Trophoblast cell (in vitro differentiated cells and primary cell): ENCODE data around the gene SLC10A1.

ENCODE experiments used
- DNase-seq, 2 donors: peaks; one replicate each; pipeline ENCODE4 v3.0.0-alpha.2; 2016
- H2AFZ ChIP-seq: 2 replicates; pipeline ENCODE4 v1.6.1; 2013; ENCODE audit warnings: low read length, moderate library complexity, mild to moderate bottlenecking; ENCODE audit not compliant: insufficient read depth, poor library complexity
- H2AK5ac ChIP-seq: 2 replicates; pipeline ENCODE4 v1.6.1; 2013; ENCODE audit warnings: mild to moderate bottlenecking, low read length
- H2BK120ac ChIP-seq: 2 replicates; pipeline ENCODE4 v1.6.1; 2013; ENCODE audit warnings: low read length, mild to moderate bottlenecking, moderate library complexity; ENCODE audit not compliant: insufficient read depth, poor library complexity
- H2BK12ac ChIP-seq: 2 replicates; pipeline ENCODE4 v1.6.1; 2013; ENCODE audit warnings: mild to moderate bottlenecking, low read length, moderate library complexity
- H2BK5ac ChIP-seq: 2 replicates; pipeline ENCODE4 v1.6.1; 2013; ENCODE audit warnings: low read length, low read depth, moderate library complexity, mild to moderate bottlenecking; ENCODE audit not compliant: poor library complexity
- H3K14ac ChIP-seq: 2 replicates; pipeline ENCODE4 v1.6.1; 2013; ENCODE audit warnings: mild to moderate bottlenecking, low read length
- H3K18ac ChIP-seq: 2 replicates; pipeline ENCODE4 v1.6.1; 2013; ENCODE audit warnings: mild to moderate bottlenecking, low read length
- H3K23ac ChIP-seq: 2 replicates; pipeline ENCODE4 v1.6.1; 2013; ENCODE audit warnings: low read length
- H3K27ac ChIP-seq: 2 replicates; pipeline ENCODE4 v1.5.1; 2013; ENCODE audit warnings: low read depth, mild to moderate bottlenecking, inconsistent platforms, low read length, moderate library complexity
- H3K27me3 ChIP-seq: 2 replicates; pipeline ENCODE4 v1.6.1; 2013; ENCODE audit warnings: inconsistent platforms, mild to moderate bottlenecking, low read length, moderate library complexity; ENCODE audit not compliant: insufficient read depth
- H3K36me3 ChIP-seq, 2 experiments: 1 replicate in 1 of 2; 2 replicates in 1 of 2; pipeline ENCODE4 v1.6.1; 2013; ENCODE audit warnings: low read length in 2 of 2, mild to moderate bottlenecking in 2 of 2, moderate library complexity in 1 of 2; ENCODE audit not compliant: insufficient read depth in 2 of 2, control insufficient read depth in 1 of 2
- H3K4ac ChIP-seq: 2 replicates; pipeline ENCODE4 v1.6.1; 2013; ENCODE audit warnings: low read depth, mild to moderate bottlenecking, low read length, moderate library complexity
- H3K4me1 ChIP-seq, 2 experiments: 1 replicate in 1 of 2; 2 replicates in 1 of 2; pipeline ENCODE4 v1.6.1; 2013; ENCODE audit warnings: low read length in 2 of 2, mild to moderate bottlenecking in 2 of 2, moderate library complexity in 1 of 2; ENCODE audit not compliant: insufficient read depth in 2 of 2, control insufficient read depth in 1 of 2
- H3K4me2 ChIP-seq: 2 replicates; pipeline ENCODE4 v1.6.1; 2013; ENCODE audit warnings: inconsistent platforms, mild to moderate bottlenecking, low read length, moderate library complexity
- H3K4me3 ChIP-seq: 2 replicates; pipeline ENCODE4 v1.5.1; 2013; ENCODE audit warnings: mild to moderate bottlenecking, low read depth, low read length, inconsistent platforms
- H3K79me1 ChIP-seq: one replicate; pipeline ENCODE4 v1.6.1; 2013; ENCODE audit warnings: low read length
- H3K79me2 ChIP-seq: 2 replicates; pipeline ENCODE4 v1.6.1; 2013; ENCODE audit warnings: low read length, mild to moderate bottlenecking; ENCODE audit not compliant: control insufficient read depth, insufficient read depth, poor library complexity
- H3K9ac ChIP-seq: 2 replicates; pipeline ENCODE4 v1.6.1; 2013; ENCODE audit warnings: mild to moderate bottlenecking, low read length
- H3K9me3 ChIP-seq: 2 replicates; pipeline ENCODE4 v1.6.1; 2013; ENCODE audit warnings: low read depth, mild to moderate bottlenecking, control low read depth, inconsistent platforms, low read length; ENCODE audit not compliant: insufficient read depth
- H4K12ac ChIP-seq: 2 replicates; pipeline ENCODE4 v1.6.1; 2013; ENCODE audit warnings: low read depth, mild to moderate bottlenecking, low read length, moderate library complexity
- H4K8ac ChIP-seq: 2 replicates; pipeline ENCODE4 v1.6.1; 2013; ENCODE audit warnings: low read depth, mild to moderate bottlenecking, low read length, moderate library complexity
- H4K91ac ChIP-seq: one replicate; pipeline ENCODE4 v1.6.1; 2013; ENCODE audit warnings: low read depth, mild to moderate bottlenecking, low read length, moderate library complexity
- WGBS: extraction: QIAGEN DNeasy Blood & Tissue Kit; methylation state at CpG from one replicate; pipeline ENCODE4 v1.1.7; 2013; ENCODE audit warnings: missing lambda C conversion rate; ENCODE audit not compliant: insufficient read length, insufficient coverage; ENCODE audit errors: extremely low coverage; 5-methylcytosine and 5-hydroxymethylcytosine counted together

Gene SLC10A1

GRCh38 chr14:69811868-69812252 is 14.8 kb upstream of the SLC10A1 start:
- no peak overlapping the region for H3K9ac ChIP-seq
- no peak overlapping the region for H3K4ac ChIP-seq
- H2BK120ac ChIP-seq, result no peak overlapping the region
- peak; percentile 29 to 59 for DNase-seq
- no peak overlapping the region for H3K18ac ChIP-seq
- peaks cover 7% of the 10 kb centered on the region for H3K79me1 ChIP-seq
- H3K4me3 ChIP-seq, result no peak overlapping the region
- no peak overlapping the region for H3K23ac ChIP-seq
- H3K9me3 ChIP-seq, result no peaks in the 10 kb centered on the region
- no CpG with 5 or more reads among the region's 10 CpGs for WGBS
- H3K4me2 ChIP-seq, result no peak overlapping the region
- H2AFZ ChIP-seq, result no peak overlapping the region
- H3K14ac ChIP-seq, result no peak overlapping the region
- no peak overlapping the region for H2BK5ac ChIP-seq
- H3K36me3 ChIP-seq, result no peaks in the 10 kb centered on the region
- H3K27me3 ChIP-seq, result no peaks in the 10 kb centered on the region
- H3K27ac ChIP-seq, result no peak overlapping the region
- H3K4me1 ChIP-seq, result peaks cover 3 to 12% of the 10 kb centered on the region in 2 experiments
- H4K8ac ChIP-seq, result no peak overlapping the region
- H2BK12ac ChIP-seq, result no peak overlapping the region
- H2AK5ac ChIP-seq, result no peak overlapping the region
- H4K91ac ChIP-seq, result no peak overlapping the region
- no peak overlapping the region for H4K12ac ChIP-seq
- no peaks in the 10 kb centered on the region for H3K79me2 ChIP-seq

GRCh38 chr14:69811227-69811867 is 14.3 kb upstream of the SLC10A1 start:
- Histone ChIP-seq H3K23ac (no peak overlapping the region), H3K27me3 (no peaks in the 10 kb centered on the region), H2BK5ac (peak overlapping the region; percentile 22), H2BK120ac (peak overlapping the region; percentile 70), H3K79me2 (no peaks in the 10 kb centered on the region), H3K4me2 (no peak overlapping the region), H3K9ac (no peak overlapping the region), H3K79me1 (peaks cover 7% of the 10 kb centered on the region), H4K12ac (no peak overlapping the region), H3K36me3 (no peaks in the 10 kb centered on the region), H3K27ac (no peak overlapping the region), H2AK5ac (no peak overlapping the region), H3K14ac (peak overlapping the region; percentile 26), H2AFZ (no peak overlapping the region), H3K4me3 (no peak overlapping the region), H3K4ac (no peak overlapping the region), H3K4me1 (peaks cover 3 to 12% of the 10 kb centered on the region in 2 experiments), H3K9me3 (no peaks in the 10 kb centered on the region), H4K8ac (peak overlapping the region; percentile 8), H3K18ac (no peak overlapping the region), H2BK12ac (peak overlapping the region; percentile 35), H4K91ac (peak overlapping the region; percentile 75)
- WGBS, result no CpG with 5 or more reads among the region's 13 CpGs
- DNase-seq, result peak; percentile 86 to 92

GRCh38 chr14:69808919-69809808 is 12.1 kb upstream of the SLC10A1 start:
- H3K18ac ChIP-seq, result no peak overlapping the region
- WGBS, result no CpG with 5 or more reads among the region's 12 CpGs
- H2AK5ac ChIP-seq, result no peak overlapping the region

GRCh38 chr14:69807192-69807591 is 10.2 kb upstream of the SLC10A1 start:
- no CpG with 5 or more reads among the region's 1 CpG for WGBS
- H2BK5ac ChIP-seq, result no peak overlapping the region
- DNase-seq, result no peak
- H3K4ac ChIP-seq, result no peak overlapping the region
- no peak overlapping the region for H4K12ac ChIP-seq
- no peak overlapping the region for H3K4me3 ChIP-seq
- no peak overlapping the region for H3K9ac ChIP-seq
- no peak overlapping the region for H3K14ac ChIP-seq
- H3K4me1 ChIP-seq, result peaks cover 3% of the 10 kb centered on the region in 2 experiments
- no peak overlapping the region for H4K8ac ChIP-seq
- H3K79me2 ChIP-seq, result no peaks in the 10 kb centered on the region
- H2BK120ac ChIP-seq, result no peak overlapping the region
- H3K18ac ChIP-seq, result no peak overlapping the region
- H3K9me3 ChIP-seq, result no peaks in the 10 kb centered on the region
- H2AFZ ChIP-seq, result no peak overlapping the region
- H3K4me2 ChIP-seq, result no peak overlapping the region
- no peak overlapping the region for H2BK12ac ChIP-seq
- H3K36me3 ChIP-seq, result no peaks in the 10 kb centered on the region
- no peak overlapping the region for H3K23ac ChIP-seq
- no peaks in the 10 kb centered on the region for H3K27me3 ChIP-seq
- H2AK5ac ChIP-seq, result no peak overlapping the region
- H4K91ac ChIP-seq, result no peak overlapping the region
- no peak overlapping the region for H3K27ac ChIP-seq
- peaks cover 2% of the 10 kb centered on the region for H3K79me1 ChIP-seq

More at GRCh38 chr14:69808919-69809808, 12.1 kb upstream of the SLC10A1 start:
- no peaks in the 10 kb centered on the region for H3K79me2 ChIP-seq
- no peak overlapping the region for H3K27ac ChIP-seq
- H4K12ac ChIP-seq, result no peak overlapping the region
- H3K4me3 ChIP-seq, result no peak overlapping the region
- H2BK5ac ChIP-seq, result no peak overlapping the region
- H2AFZ ChIP-seq, result no peak overlapping the region
- no peak for DNase-seq
- H3K4me1 ChIP-seq, result peaks cover 3% of the 10 kb centered on the region in 2 experiments
- H3K4ac ChIP-seq, result no peak overlapping the region
- H3K14ac ChIP-seq, result no peak overlapping the region
- no peak overlapping the region for H3K4me2 ChIP-seq
- H3K36me3 ChIP-seq, result no peaks in the 10 kb centered on the region
- H3K9me3 ChIP-seq, result no peaks in the 10 kb centered on the region
- H2BK12ac ChIP-seq, result peak overlapping the region; percentile 8
- no peak overlapping the region for H4K91ac ChIP-seq
- H3K27me3 ChIP-seq, result no peaks in the 10 kb centered on the region
- peaks cover 2% of the 10 kb centered on the region for H3K79me1 ChIP-seq
- peak overlapping the region; percentile 30 for H3K23ac ChIP-seq
- H3K9ac ChIP-seq, result no peak overlapping the region
- no peak overlapping the region for H4K8ac ChIP-seq
- peak overlapping the region; percentile 62 for H2BK120ac ChIP-seq
